DND-41 (cell line): ENCODE results near the gene FLNB.

ENCODE experiments used
- ATAC-seq: fragments of 200-7000 bp; cut with Tn5 transposase; 3 replicates; pipeline ENCODE4 v1.9.1; 2021; ENCODE audit warnings: low read depth; ENCODE audit not compliant: insufficient read depth
- DNase-seq: peaks from one replicate; pipeline ENCODE4 v3.0.0-alpha.2; 2020
- H2AFZ ChIP-seq: 2 replicates; pipeline ENCODE4 v1.6.0; 2012; ENCODE audit warnings: low read depth, low read length
- H3K27ac ChIP-seq: 2 replicates; pipeline ENCODE4 v1.5.1; 2012; ENCODE audit warnings: low read length, inconsistent platforms
- H3K27me3 ChIP-seq: fragments of 200-600 bp; sonication (generic); 2 replicates; pipeline ENCODE4 v1.6.0; 2012; ENCODE audit warnings: low read length, mild to moderate bottlenecking, inconsistent platforms; ENCODE audit not compliant: insufficient read depth, poor library complexity
- H3K36me3 ChIP-seq: 2 replicates; pipeline ENCODE4 v1.5.1; 2012; ENCODE audit warnings: low read length, inconsistent platforms; ENCODE audit not compliant: insufficient read depth
- H3K4me1 ChIP-seq: 2 replicates; pipeline ENCODE4 v1.5.1; 2012; ENCODE audit warnings: mild to moderate bottlenecking, low read length; ENCODE audit not compliant: insufficient read depth
- H3K4me2 ChIP-seq: 2 replicates; pipeline ENCODE4 v1.6.0; 2012; ENCODE audit warnings: mild to moderate bottlenecking, moderate library complexity, low read length, inconsistent platforms; ENCODE audit not compliant: insufficient read depth
- H3K4me3 ChIP-seq, 2 experiments: fragments of 200-600 bp in 1 of 2; shearing (Covaris generic) in 1 of 2; 2 replicates each; pipeline ENCODE4 v1.5.1; 2012 to 2016; ENCODE audit warnings: inconsistent platforms in 2 of 2, low read length in 2 of 2, mild to moderate bottlenecking in 2 of 2, low read depth in 1 of 2, moderate library complexity in 1 of 2
- H3K79me2 ChIP-seq: 2 replicates; pipeline ENCODE4 v1.6.0; 2012; ENCODE audit warnings: low read length, inconsistent platforms; ENCODE audit not compliant: insufficient read depth
- H3K9ac ChIP-seq: 2 replicates; pipeline ENCODE4 v1.6.0; 2012; ENCODE audit warnings: low read depth, mild to moderate bottlenecking, inconsistent platforms, low read length, moderate library complexity
- H3K9me3 ChIP-seq: 2 replicates; pipeline ENCODE4 v1.5.1; 2012; ENCODE audit warnings: low read length, moderate library complexity, mild to moderate bottlenecking, inconsistent platforms; ENCODE audit not compliant: insufficient read depth, severe bottlenecking
- H4K20me1 ChIP-seq: 2 replicates; pipeline ENCODE4 v1.6.0; 2012; ENCODE audit warnings: low read length; ENCODE audit not compliant: insufficient read depth
- EZH2 ChIP-seq: IDR thresholded peaks from 3 replicates; pipeline ENCODE4 v1.6.1; 2012; ENCODE audit warnings: borderline replicate concordance, low read depth, mild to moderate bottlenecking, moderate library complexity, low read length, inconsistent platforms; ENCODE audit not compliant: severe bottlenecking
- TF ChIP-seq, protein P1 (sequence below): IDR thresholded peaks from 2 replicates; pipeline ENCODE4 v1.5.1; 2012; ENCODE audit warnings: borderline replicate concordance, low read length, moderate library complexity, mild to moderate bottlenecking; ENCODE audit not compliant: poor library complexity, severe bottlenecking; ENCODE audit errors: extremely low read depth

Gene FLNB

DNA sequence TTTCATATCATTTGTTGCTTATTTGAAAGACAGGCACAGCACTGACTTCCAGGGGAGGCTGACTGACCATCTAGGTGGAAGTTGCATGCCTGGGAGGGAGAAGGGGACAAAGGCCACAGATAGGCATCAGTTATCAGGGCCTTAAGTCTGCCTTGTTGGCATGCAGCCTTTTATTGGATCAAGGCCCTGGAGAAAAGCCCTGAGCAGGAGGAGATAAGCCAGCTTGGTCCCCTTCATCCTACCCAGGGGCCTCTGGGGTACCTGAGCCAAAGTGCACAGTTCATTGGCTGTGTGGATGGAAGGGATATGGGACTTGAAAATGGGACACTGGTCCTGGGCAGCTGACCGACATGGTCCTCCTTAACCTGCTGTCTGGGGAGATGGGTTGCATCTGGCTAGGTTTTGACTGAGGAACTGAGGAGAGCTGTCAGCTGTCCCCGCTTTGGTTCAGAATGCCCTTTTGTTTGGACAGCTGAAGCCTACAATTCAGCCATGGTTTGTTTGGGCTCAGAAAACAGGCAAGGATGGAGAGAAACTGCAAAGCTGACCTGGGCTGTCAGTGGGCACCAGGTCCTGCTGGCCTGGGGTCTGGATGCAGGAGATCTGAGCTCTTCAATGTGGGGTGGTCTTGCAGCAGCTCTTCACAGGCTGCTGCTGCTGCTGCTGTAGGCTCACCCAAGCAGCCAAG, 60.0 kb downstream of the FLNB start:
- TF ChIP-seq EZH2 = no peak
- TF ChIP-seq, protein P1, sequence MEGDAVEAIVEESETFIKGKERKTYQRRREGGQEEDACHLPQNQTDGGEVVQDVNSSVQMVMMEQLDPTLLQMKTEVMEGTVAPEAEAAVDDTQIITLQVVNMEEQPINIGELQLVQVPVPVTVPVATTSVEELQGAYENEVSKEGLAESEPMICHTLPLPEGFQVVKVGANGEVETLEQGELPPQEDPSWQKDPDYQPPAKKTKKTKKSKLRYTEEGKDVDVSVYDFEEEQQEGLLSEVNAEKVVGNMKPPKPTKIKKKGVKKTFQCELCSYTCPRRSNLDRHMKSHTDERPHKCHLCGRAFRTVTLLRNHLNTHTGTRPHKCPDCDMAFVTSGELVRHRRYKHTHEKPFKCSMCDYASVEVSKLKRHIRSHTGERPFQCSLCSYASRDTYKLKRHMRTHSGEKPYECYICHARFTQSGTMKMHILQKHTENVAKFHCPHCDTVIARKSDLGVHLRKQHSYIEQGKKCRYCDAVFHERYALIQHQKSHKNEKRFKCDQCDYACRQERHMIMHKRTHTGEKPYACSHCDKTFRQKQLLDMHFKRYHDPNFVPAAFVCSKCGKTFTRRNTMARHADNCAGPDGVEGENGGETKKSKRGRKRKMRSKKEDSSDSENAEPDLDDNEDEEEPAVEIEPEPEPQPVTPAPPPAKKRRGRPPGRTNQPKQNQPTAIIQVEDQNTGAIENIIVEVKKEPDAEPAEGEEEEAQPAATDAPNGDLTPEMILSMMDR = no peak
- H3K79me2 ChIP-seq = peaks cover 67% of the 10 kb centered on the region
- no peak for DNase-seq

DNA sequence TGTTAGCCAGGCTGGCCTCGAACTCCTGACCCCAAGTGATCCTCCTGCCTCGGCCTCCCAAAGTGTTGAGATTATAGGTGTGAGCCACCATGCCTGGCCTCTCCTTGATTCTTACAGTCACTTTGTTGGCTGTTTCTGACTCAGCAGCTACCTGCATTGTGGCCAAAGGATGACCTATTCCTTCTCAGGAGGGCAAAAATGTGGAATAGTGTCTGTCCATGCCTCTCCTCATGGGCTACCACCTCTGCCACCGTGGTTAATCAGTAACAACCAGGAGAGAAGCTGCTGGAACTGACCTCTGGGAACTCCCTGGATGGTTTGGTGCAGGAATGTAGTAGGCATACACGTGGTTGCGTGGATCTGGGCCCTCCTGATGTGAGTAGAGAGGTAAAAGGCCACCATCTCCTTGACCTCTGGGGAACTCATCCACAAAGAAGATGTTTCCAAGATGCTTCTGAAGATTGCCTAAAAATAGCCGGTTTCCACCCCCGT, 63.3 kb downstream of the FLNB start:
- Histone ChIP-seq H3K27me3 (no peaks in the 10 kb centered on the region), H2AFZ (no peak overlapping the region), H3K9ac (no peak overlapping the region), H3K36me3 (0 out of 2 replicates have a peak, but pooled peaks cover 2% of the 10 kb centered on the region), H4K20me1 (peaks cover 21% of the 10 kb centered on the region; the same call in 1 of the 2 replicates), H3K79me2 (peaks cover 66% of the 10 kb centered on the region), H3K4me2 (no peak overlapping the region), H3K9me3 (no peaks in the 10 kb centered on the region), H3K27ac (no peak overlapping the region), H3K4me1 (peaks cover 40% of the 10 kb centered on the region), H3K4me3 (no peak overlapping the region)
- ATAC-seq (no peak), DNase-seq (no peak)
- TF ChIP-seq, protein P1 = no peak
- no peak for TF ChIP-seq EZH2

More for the DNA sequence above, 60.0 kb downstream of the FLNB start:
- H2AFZ ChIP-seq = no peak overlapping the region
- no peak overlapping the region for H3K4me2 ChIP-seq
- no peak overlapping the region for H3K9ac ChIP-seq
- H3K4me3 ChIP-seq = no peak overlapping the region
- no peaks in the 10 kb centered on the region for H3K36me3 ChIP-seq
- no peaks in the 10 kb centered on the region for H3K9me3 ChIP-seq
- no peak for ATAC-seq
- no peaks in the 10 kb centered on the region for H3K27me3 ChIP-seq
- no peak overlapping the region for H3K27ac ChIP-seq
- H4K20me1 ChIP-seq = peaks cover 26% of the 10 kb centered on the region
- peaks cover 14% of the 10 kb centered on the region for H3K4me1 ChIP-seq

DNA sequence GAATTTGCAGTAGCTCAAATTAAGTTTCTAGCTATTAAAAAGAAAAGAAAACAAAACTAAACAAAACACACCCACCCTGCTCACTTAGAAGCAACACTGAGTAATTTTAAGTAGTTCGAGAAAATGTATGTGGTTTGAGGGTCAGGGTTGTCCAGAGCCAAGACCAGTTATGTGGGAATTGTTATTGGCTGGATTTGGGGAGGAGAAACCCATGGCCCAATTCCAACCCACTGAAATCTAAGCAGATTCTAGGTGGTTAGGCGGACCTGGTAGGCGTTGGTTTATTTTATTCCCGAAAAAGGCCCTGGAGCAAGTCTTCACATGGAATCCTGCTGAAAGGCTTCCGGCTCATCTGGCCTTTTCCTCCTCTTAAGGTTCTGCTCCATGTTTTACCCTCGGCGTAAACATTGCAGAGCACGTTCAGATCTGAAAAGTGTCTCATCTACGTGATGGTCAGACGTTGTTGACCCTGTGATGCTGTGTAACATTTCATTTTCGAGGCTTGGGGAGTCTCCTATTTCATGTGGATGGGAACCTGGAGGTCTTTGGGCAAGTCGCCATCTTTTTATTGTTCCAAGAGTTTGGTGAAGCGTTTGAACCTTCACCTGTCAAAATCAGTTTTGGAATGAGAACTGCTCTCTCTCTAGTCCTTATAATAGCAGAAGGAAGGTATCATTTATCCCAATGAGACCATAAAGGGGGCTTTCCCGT, 64.0 kb downstream of the FLNB start:
- Histone ChIP-seq H3K27ac (0 out of 2 replicates have a peak overlapping the region, but pooled peaks have one; percentile 21), H2AFZ (no peak overlapping the region), H3K36me3 (peaks cover 9% of the 10 kb centered on the region), H3K27me3 (no peaks in the 10 kb centered on the region), H3K4me3 (no peak overlapping the region), H4K20me1 (peaks cover 21% of the 10 kb centered on the region; the same call in 1 of the 2 replicates), H3K4me1 (peaks cover 40% of the 10 kb centered on the region), H3K4me2 (no peak overlapping the region), H3K79me2 (peaks cover 67% of the 10 kb centered on the region), H3K9me3 (no peaks in the 10 kb centered on the region), H3K9ac (no peak overlapping the region)
- ATAC-seq = no peak
- no peak for TF ChIP-seq EZH2
- TF ChIP-seq, protein P1 = no peak
- DNase-seq = no peak
